ENCODE results near the gene AXL. TPM values are rescaled to one million over a fixed set of nuclear protein-coding genes. Genes with fewer than 3 reads are reported as not detected.

Gene AXL
- polyA plus RNA-seq (2012; ENCODE audit: insufficient read length, low read depth): 56.9 TPM

- no peak for TF ChIP-seq REST (IDR thresholded peaks at IDR 0.05; ENCODE audit: insufficient read depth in 1 of 2, low read depth in 2 of 2, low read length in 2 of 2)
- 0 out of 2 replicates have a peak, but pooled peaks have one; percentile 22 for TF ChIP-seq TAF1 (IDR thresholded peaks at IDR 0.05; ENCODE audit: borderline replicate concordance, insufficient read depth, low read length)
- TF ChIP-seq FOXP2 (optimal IDR thresholded peaks at IDR 0.05; ENCODE audit: borderline replicate concordance, extremely low read depth, extremely low read length, insufficient read depth): peak; percentile 51
- peak; percentile 50; the same call in 1 of the 2 replicates for TF ChIP-seq POLR2AphosphoS5 (IDR thresholded peaks at IDR 0.05; ENCODE audit: low read depth, low read length)
- TF ChIP-seq SIN3A (IDR thresholded peaks at IDR 0.05; ENCODE audit: borderline replicate concordance, insufficient read depth, low read length): peak; percentile 13; the same call in 1 of the 2 replicates
Measured at GRCh38 chr19:41218615-41219507, at the start of gene AXL. Gene AXL (plus strand): TSS chr19:41219223. CDS start chr19:41219393, 170 bp downstream.

GRCh38 chr19:41172297-41173164 lies 46.5 kb upstream of the AXL start:
- TF ChIP-seq REST (IDR thresholded peaks at IDR 0.05; ENCODE audit: insufficient read depth in 1 of 2, low read depth in 2 of 2, low read length in 2 of 2): no peak
- TF ChIP-seq TAF1 (IDR thresholded peaks at IDR 0.05; ENCODE audit: borderline replicate concordance, insufficient read depth, low read length): no peak
- no peak for TF ChIP-seq FOXP2 (optimal IDR thresholded peaks at IDR 0.05; ENCODE audit: borderline replicate concordance, extremely low read depth, extremely low read length, insufficient read depth)
- TF ChIP-seq POLR2AphosphoS5 (IDR thresholded peaks at IDR 0.05; ENCODE audit: low read depth, low read length): no peak
- no peak for TF ChIP-seq SIN3A (IDR thresholded peaks at IDR 0.05; ENCODE audit: borderline replicate concordance, insufficient read depth, low read length)

DNA sequence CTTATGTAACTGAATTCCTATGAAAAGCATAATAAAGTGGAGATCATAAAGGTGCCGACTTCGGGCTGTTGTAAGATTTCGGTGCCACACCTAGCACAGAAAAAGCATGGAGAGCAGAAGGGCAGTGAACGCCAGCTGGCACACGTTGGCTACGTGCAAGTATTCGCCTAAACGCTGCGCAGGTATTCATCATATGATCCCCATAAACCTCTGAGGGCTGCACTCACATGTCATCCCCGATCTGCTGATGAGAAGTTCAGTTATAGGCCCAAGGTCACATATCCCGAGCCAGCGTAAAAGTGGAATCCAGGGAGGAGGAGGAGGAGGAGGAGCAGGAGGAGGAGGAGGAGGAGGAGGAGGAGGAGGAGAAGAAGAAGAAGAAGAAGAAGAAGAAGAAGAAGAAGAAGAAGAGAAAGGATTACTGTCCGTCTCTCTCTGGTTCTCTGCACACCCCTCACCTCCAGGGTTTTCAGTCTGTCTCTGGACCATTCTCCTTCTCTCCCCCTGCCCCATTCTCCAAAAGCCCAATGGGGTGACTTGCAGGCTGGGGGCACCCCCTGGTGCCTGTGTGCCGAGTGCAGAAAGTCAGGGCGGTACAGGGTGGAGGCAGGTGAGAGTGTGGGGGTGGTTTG lies 44.6 kb upstream of the AXL start:
- TF ChIP-seq FOXP2 (optimal IDR thresholded peaks at IDR 0.05; ENCODE audit: borderline replicate concordance, extremely low read depth, extremely low read length, insufficient read depth) (no peak), TAF1 (IDR thresholded peaks at IDR 0.05; ENCODE audit: borderline replicate concordance, insufficient read depth, low read length) (no peak), POLR2AphosphoS5 (IDR thresholded peaks at IDR 0.05; ENCODE audit: low read depth, low read length) (no peak), REST (IDR thresholded peaks at IDR 0.05; ENCODE audit: insufficient read depth in 1 of 2, low read depth in 2 of 2, low read length in 2 of 2) (no peak), SIN3A (IDR thresholded peaks at IDR 0.05; ENCODE audit: borderline replicate concordance, insufficient read depth, low read length) (no peak)

DNA sequence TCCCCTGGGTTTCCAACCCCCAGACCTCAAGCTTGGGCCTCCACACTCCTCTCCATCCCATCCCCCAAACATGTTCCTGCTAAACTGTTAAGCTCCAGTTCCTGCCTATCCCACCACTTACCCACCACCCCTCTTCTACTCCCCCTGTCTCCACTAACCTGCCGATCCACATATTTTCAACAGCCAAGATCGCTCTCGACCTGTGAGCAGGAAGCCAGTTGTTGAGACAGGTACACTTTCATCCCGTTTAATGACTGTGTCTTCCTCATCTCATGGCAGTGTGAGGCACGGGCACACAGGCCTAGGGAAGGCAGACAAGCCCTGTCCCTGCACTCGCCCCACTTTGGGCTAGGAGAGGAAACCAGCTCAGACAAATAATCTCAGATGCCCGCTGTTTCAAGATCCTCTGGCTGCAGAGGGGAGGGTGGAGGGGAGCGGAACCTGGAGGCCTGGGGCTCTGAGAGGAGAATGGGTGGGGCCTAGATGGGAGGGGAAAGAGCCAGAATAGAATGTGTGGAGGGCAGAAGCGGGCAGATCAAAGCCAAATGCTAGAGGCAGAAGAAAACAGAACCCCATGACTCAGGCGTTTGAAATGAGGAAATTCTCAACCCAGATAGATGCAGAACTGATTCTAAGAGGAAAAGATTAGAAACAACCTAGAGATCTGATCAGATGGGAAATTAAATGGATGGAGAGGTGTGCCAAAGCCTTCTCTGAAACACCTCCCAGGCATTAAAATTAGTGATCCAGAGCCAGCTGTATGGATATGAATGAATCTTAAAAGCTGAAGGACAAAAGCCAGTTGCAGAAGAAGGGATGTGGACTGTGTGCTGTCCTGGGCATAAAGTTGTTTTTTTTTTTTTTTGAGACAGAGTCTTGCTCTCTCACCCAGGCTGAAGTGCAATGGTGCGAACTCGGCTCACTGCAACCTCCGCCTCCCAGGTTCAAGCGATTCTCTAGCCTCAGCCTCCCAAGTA lies 42.9 kb upstream of the AXL start:
- TF ChIP-seq TAF1 (IDR thresholded peaks at IDR 0.05; ENCODE audit: borderline replicate concordance, insufficient read depth, low read length) (no peak), REST (IDR thresholded peaks at IDR 0.05; ENCODE audit: insufficient read depth in 1 of 2, low read depth in 2 of 2, low read length in 2 of 2) (no peak), SIN3A (IDR thresholded peaks at IDR 0.05; ENCODE audit: borderline replicate concordance, insufficient read depth, low read length) (no peak), POLR2AphosphoS5 (IDR thresholded peaks at IDR 0.05; ENCODE audit: low read depth, low read length) (no peak), FOXP2 (optimal IDR thresholded peaks at IDR 0.05; ENCODE audit: borderline replicate concordance, extremely low read depth, extremely low read length, insufficient read depth) (no peak)
